PC-9 (cell line): ENCODE data around the gene PCDHGB2. TPM values are rescaled to one million over a fixed set of nuclear protein-coding genes. Genes with fewer than 3 reads are reported as not detected.

Experiments
- BruUV-seq: library from RNA; stranded (reverse); fragments of 400-500 nt; replicated peaks from 2 replicates; lab custom pipeline; 2021; lab: Mats Ljungman, UMichigan
- CTCF ChIA-PET: fragments of 300-600 bp; sonication (Branson Sonifier 250); formaldehyde crosslinking; loops from one replicate; lab custom pipeline; 2022; ENCODE audit warnings: antibody characterized with exemption; lab: Charles Lee
- POLR2A ChIA-PET: fragments of 300-600 bp; sonication (Branson Sonifier 250); formaldehyde crosslinking; loops from one replicate; lab custom pipeline; 2022; ENCODE audit warnings: antibody characterized with exemption; ENCODE audit not compliant: unreplicated experiment; lab: Charles Lee
- DNase-seq, 2 experiments: peaks; one replicate each; pipeline versions ENCODE4 v3.0.0 to v3.0.0-alpha.2; 2015 to 2022; ENCODE audit warnings: mixed read lengths in 1 of 2
- H2AFZ ChIP-seq: fragments of 200-600 bp; sonication (generic); 2 replicates; pipeline ENCODE4 v1.8.1; 2017; ENCODE audit warnings: antibody characterized with exemption
- H3F3A ChIP-seq: fragments of 200-600 bp; sonication (generic); 2 replicates; pipeline ENCODE4 v1.8.1; 2017; ENCODE audit warnings: antibody characterized with exemption, mild to moderate bottlenecking, low read depth; ENCODE audit not compliant: insufficient read depth
- H3K27ac ChIP-seq: fragments of 200-600 bp; sonication (generic); 2 replicates; pipeline ENCODE4 v1.6.1; 2016; ENCODE audit warnings: mixed run types
- H3K27me3 ChIP-seq: fragments of 200-600 bp; sonication (generic); 2 replicates; pipeline ENCODE4 v1.6.1; 2016; ENCODE audit warnings: low read depth, mixed run types; ENCODE audit not compliant: insufficient read depth
- H3K36me3 ChIP-seq: fragments of 200-600 bp; sonication (generic); 2 replicates; pipeline ENCODE4 v1.6.1; 2016; ENCODE audit warnings: low read depth, mixed run types
- H3K4me1 ChIP-seq: fragments of 200-600 bp; sonication (generic); replicated peaks from 2 replicates; pipeline ENCODE4 v1.6.1; 2016; ENCODE audit warnings: mixed run types; ENCODE audit not compliant: insufficient read depth
- H3K4me2 ChIP-seq: fragments of 200-600 bp; sonication (generic); 2 replicates; pipeline ENCODE4 v1.6.1; 2017; ENCODE audit warnings: mixed run types
- H3K4me3 ChIP-seq: fragments of 200-600 bp; sonication (generic); 2 replicates; pipeline ENCODE4 v1.6.1; 2016; ENCODE audit warnings: mixed run types
- H3K79me2 ChIP-seq: fragments of 200-600 bp; sonication (generic); 2 replicates; pipeline ENCODE4 v1.6.1; 2017; ENCODE audit warnings: low read depth, mixed run types
- H3K9me2 ChIP-seq: fragments of 200-600 bp; sonication (generic); 2 replicates; pipeline ENCODE4 v1.8.1; 2017; ENCODE audit warnings: mild to moderate bottlenecking; ENCODE audit not compliant: insufficient read depth
- H3K9me3 ChIP-seq: fragments of 200-600 bp; sonication (generic); 2 replicates; pipeline ENCODE4 v1.8.1; 2016; ENCODE audit warnings: low read depth; ENCODE audit not compliant: insufficient read depth
- H4K20me1 ChIP-seq: fragments of 200-600 bp; sonication (generic); 2 replicates; pipeline ENCODE4 v1.8.1; 2017; ENCODE audit not compliant: insufficient read depth
- EZH2 ChIP-seq: fragments of 200-600 bp; sonication (generic); IDR thresholded peaks from 2 replicates; pipeline ENCODE4 v1.8.0; 2017; ENCODE audit warnings: antibody characterized with exemption, low read depth
- intact Hi-C: fragments of 100-400 bp; cut with micrococcal nuclease; formaldehyde crosslinking; loops from one replicate; pipeline ENCODE4 v1.10.0; 2022; ENCODE audit not compliant: unreplicated experiment
- total RNA-seq: library from RNA; stranded (reverse); gene quantifications from 2 replicates; pipeline ENCODE4 v1.2.3, GENCODE V29; 2021
- TF ChIP-seq, protein P1 (sequence below): fragments of 200-600 bp; sonication (generic); conservative IDR thresholded peaks from 2 replicates; pipeline ENCODE4 v1.6.1; 2017; ENCODE audit warnings: mixed run types, antibody characterized with exemption, mild to moderate bottlenecking, moderate library complexity

Gene PCDHGB2
- total RNA-seq, 1 experiment from 2014 or later: 0.28 TPM

DNA sequence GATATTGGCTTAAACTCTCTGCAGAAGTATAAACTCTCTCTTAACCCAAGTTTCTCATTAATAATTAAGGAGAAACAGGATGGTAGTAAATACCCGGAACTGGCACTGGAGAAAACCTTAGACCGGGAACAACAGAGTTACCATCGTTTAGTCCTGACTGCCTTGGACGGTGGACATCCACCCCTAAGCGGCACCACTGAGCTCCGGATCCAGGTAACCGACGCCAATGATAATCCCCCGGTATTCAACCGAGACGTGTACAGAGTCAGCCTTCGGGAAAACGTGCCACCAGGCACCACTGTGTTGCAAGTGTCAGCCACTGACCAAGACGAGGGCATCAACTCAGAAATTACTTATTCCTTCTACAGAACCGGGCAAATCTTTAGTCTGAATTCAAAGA lies 38.8 kb downstream of the PCDHGB2 start:
- POLR2A ChIA-PET: no interaction called here
- CTCF ChIA-PET: no interaction called here
- Histone ChIP-seq H3K27me3 (peaks cover 36% of the 10 kb centered on the region), H3K79me2 (no peaks in the 10 kb centered on the region), H4K20me1 (no peaks in the 10 kb centered on the region), H3F3A (no peaks in the 10 kb centered on the region), H3K4me1 (no peaks in the 10 kb centered on the region), H3K4me2 (no peak overlapping the region), H3K27ac (no peak overlapping the region), H3K4me3 (no peak overlapping the region), H3K9me3 (no peaks in the 10 kb centered on the region), H2AFZ (no peak overlapping the region), H3K9me2 (no peaks in the 10 kb centered on the region), H3K36me3 (no peaks in the 10 kb centered on the region)
- TF ChIP-seq, protein P1, sequence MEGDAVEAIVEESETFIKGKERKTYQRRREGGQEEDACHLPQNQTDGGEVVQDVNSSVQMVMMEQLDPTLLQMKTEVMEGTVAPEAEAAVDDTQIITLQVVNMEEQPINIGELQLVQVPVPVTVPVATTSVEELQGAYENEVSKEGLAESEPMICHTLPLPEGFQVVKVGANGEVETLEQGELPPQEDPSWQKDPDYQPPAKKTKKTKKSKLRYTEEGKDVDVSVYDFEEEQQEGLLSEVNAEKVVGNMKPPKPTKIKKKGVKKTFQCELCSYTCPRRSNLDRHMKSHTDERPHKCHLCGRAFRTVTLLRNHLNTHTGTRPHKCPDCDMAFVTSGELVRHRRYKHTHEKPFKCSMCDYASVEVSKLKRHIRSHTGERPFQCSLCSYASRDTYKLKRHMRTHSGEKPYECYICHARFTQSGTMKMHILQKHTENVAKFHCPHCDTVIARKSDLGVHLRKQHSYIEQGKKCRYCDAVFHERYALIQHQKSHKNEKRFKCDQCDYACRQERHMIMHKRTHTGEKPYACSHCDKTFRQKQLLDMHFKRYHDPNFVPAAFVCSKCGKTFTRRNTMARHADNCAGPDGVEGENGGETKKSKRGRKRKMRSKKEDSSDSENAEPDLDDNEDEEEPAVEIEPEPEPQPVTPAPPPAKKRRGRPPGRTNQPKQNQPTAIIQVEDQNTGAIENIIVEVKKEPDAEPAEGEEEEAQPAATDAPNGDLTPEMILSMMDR: no peak
- TF ChIP-seq EZH2: no peak
- intact Hi-C loops: no loop called here
- no peak for DNase-seq
- BruUV-seq: no TSS peak

GRCh38 chr5:141399555-141400258 lies 39.9 kb downstream of the PCDHGB2 start:
- POLR2A ChIA-PET: no interaction called here
- no peaks in the 10 kb centered on the region for H3K79me2 ChIP-seq
- TF ChIP-seq, protein P1: no peak
- TF ChIP-seq EZH2: no peak
- H2AFZ ChIP-seq: no peak overlapping the region
- CTCF ChIA-PET: no interaction called here
- DNase-seq: no peak
- no peaks in the 10 kb centered on the region for H4K20me1 ChIP-seq
- no peak overlapping the region for H3K4me3 ChIP-seq
- BruUV-seq: no TSS peak
- no peak overlapping the region for H3K27ac ChIP-seq
- H3K4me2 ChIP-seq: no peak overlapping the region
- H3K9me3 ChIP-seq: no peaks in the 10 kb centered on the region
- intact Hi-C loops: no loop called here
- no peaks in the 10 kb centered on the region for H3K36me3 ChIP-seq
- peaks cover 47% of the 10 kb centered on the region for H3K27me3 ChIP-seq
- no peaks in the 10 kb centered on the region for H3K4me1 ChIP-seq
- H3K9me2 ChIP-seq: no peaks in the 10 kb centered on the region
- no peaks in the 10 kb centered on the region for H3F3A ChIP-seq

- CTCF ChIA-PET: no interaction called here
- BruUV-seq: no TSS peak
- no peaks in the 10 kb centered on the region for H4K20me1 ChIP-seq
- POLR2A ChIA-PET: no interaction called here
- H3K4me3 ChIP-seq: no peak within 1 kb of the TSS
- peaks cover 53% of the 10 kb centered on the region for H3K27me3 ChIP-seq
- H3K4me1 ChIP-seq: no peaks in the 10 kb centered on the region
- no peaks in the 10 kb centered on the region for H3K79me2 ChIP-seq
- H3K9me3 ChIP-seq: no peaks in the 10 kb centered on the region
- H3K4me2 ChIP-seq: 0 out of 2 replicates have a peak within 1 kb of the TSS, but pooled peaks have one; percentile 13
- no peak within 1 kb of the TSS for H2AFZ ChIP-seq
- no peaks in the 10 kb centered on the region for H3K9me2 ChIP-seq
- no peaks in the 10 kb centered on the region for H3F3A ChIP-seq
- H3K27ac ChIP-seq: no peak within 1 kb of the TSS
- DNase-seq: peak in 1 of 2 experiments; percentile 10
- intact Hi-C loops: no loop called here
- TF ChIP-seq, protein P1: peak; percentile 69
- no peak for TF ChIP-seq EZH2
- H3K36me3 ChIP-seq: no peaks in the 10 kb centered on the region
Measured at GRCh38 chr5:141402553-141403243, 42.9 kb downstream of the PCDHGB2 start, which contains the start of gene PCDHGA9. Gene PCDHGA9, plus strand, starts transcription at chr5:141402778. Its CDS starts 175 bp downstream, at chr5:141402953.
